NCI-H1105 (cell line): Measurements from ENCODE around the gene SGSH.
"Not testable (repeated sequence)": the region's sequence is repeated elsewhere in the genome, so short reads cannot be mapped to it uniquely, and the experiment has no call there.

Source experiments
- DNase-seq: peaks from one replicate; lab custom pipeline; 2025; lab: John Stamatoyannopoulos, UW

Gene SGSH

DNA sequence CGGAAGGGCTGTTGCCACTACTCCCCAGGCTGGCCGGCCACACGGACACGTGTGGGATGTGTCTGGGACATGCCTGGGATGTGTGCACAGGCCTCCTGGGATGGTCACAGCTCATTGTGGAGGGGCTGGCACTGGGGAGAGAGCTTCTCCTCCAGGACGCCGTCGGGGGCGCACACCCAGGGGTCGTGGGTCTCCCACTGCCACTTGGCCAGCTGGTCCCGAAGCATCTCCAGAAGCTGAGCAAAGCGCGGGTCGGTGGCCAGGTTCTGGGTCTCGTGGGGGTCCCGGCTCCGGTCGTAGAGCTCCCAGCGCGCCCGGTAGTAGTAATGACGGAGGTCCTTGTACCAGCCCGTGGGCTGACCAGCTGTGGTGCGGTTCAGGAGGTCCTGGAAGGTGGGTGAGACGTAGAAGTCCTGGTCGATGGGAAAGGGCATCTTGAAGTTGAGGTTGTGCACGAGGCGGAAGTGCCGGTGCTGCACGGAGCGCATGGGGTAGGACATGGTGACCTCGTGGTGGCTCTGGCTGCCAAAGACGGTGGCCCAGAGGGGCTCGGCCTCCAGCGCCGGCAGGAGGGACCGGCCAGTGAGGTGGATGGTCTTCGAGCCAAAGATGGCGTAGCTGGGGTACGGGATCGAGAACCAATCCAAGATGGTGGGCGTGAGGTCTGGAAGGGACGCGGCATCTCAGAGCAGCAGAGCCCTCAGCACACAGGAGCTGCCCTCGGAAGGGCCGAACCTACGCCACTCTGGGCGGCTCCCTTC, 9.6 kb downstream of the SGSH start:
- no peak for DNase-seq

DNA sequence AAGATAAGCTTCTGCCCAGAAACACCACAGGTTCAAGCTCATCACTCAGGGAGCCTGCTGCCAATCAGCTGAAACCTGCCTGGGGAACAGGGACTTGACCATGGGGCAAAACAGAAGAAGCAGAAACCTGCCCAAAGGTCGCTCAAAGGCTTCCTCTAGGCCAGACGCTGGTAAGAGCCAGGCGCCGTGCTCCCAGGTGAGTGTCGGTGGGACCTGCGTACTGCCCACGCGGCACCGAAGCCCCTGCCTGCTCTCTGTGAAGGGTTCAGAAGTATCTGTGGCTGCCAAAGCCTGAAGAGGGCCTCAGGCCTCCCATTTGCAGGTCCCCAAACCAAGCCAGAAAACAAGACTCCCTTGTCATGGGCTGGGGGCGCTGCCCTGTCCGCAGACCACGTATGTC, 10.4 kb downstream of the SGSH start:
- DNase-seq, result no peak

DNA sequence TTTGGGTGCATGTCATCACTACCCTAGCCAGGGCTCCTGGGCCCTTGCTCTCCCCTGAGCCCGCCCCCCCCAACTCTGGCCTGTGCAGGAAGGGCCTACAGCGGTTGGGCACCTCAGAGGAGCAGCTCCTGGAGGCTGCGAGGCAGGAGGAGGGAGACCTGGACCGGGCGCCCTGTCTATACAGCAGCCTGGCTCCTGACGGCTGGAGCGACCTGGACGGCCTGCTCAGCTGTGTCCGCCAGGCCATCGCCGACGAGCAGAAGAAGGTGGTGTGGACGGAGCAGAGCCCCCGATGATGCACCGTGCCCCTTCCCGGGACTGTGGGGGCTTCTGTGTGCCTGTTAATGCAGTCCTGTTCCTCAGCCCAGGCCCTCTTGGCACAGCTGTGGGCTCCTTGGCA, 12.1 kb downstream of the SGSH start:
- no peak for DNase-seq

DNA sequence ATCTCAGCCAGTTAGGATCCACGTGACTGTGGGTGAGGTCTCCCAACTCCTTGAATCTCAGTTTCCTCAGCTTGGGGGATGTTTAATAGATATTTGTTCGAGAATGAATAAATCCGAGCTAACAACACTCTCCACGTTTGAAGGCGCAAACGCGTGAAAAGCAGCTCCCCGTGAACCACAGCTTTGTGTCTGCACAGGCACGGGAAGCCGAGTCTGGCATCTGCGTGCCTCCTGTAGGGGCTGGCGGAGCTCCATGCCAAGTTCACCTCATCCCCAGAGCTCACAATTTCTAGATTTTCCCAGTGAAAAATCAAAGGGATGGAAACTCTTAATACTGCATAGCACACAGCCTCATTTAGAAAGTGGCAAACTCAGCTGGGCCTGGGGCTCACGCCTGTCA, 14.3 kb downstream of the SGSH start:
- no peak for DNase-seq

DNA sequence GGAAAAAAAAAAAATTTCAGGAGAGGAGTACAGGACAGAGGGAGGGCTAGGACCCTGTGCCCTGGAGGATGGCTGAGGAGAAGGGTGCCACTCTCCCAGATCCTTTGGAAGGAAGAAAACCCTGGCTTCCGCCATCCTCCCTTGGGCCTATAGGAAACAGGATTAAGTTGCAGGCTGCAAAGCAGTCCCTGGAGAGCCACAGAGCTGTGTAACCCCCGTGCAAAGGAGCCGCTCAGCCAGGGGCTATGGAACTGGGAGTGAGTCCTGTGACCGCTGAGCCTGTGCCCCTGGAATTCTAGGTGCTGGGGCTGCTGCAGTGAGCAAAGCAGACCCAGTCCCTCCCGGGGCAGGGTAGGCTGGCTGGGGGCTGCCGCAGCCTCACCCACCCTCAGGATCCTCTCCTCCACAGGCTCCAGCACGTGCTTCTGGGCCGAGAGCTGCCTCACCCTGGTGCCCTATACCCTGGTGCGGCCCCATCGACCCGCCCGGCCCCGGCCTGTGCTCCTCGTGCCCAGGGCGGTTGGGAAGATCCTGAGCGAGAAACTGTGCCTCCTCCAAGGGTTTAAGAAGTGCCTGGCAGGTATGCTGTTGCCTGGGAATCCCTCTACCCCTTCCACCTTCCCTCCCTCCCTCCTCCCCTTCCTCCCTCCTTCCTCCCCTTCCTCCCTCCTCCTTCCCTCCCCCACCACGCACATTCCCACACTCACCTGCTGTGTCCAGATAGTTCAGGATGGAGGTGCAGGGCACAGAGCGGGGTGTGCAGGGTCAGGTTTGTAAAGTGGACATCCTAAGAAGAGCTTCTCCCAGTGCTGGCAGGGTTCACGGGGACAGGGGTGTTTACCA, 15.3 kb downstream of the SGSH start:
- DNase-seq, result no peak

DNA sequence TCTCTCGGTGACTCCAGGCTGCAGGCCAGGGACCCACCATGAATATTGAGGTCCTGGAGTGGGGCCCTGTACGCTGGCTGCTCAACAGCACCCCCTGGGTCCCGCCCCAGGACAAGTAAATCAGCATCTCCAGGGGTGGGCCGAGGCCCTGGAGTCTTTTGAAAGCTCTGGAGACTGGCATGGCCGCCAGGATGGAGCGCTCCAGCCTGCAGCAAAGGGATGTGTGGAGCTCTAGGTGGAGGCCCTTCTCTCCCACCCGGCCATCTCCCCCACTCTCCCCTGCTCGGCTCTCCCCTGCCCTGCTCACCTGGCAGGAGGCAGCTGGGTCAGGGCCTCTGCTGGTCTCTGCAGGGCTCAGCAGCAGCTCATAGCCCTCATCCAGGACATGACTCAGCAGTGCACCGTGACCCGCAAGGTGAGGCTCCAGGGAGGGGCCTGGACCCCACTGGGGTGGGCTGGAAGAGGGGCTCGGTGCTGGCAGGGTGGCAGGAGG, 16.6 kb downstream of the SGSH start:
- no peak for DNase-seq

DNA sequence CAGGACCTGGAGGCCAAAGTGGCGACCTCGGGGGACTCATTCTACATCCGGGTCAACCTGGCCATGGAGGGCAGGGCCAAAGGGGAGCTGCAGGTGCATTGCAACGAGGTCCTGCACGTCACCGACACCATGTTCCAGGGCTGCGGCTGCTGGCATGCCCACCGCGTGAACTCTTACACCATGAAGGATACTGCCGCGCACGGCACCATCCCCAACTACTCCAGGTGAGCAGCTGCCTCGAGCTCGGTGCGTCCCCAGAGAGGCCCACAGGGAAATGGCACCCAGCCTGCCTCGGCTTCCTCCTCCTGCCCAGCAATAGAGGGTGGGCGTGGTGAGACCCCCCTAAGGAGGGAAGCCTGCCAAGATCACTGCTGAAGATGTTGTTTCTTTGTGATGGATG, 17.9 kb downstream of the SGSH start:
- no peak for DNase-seq

DNA sequence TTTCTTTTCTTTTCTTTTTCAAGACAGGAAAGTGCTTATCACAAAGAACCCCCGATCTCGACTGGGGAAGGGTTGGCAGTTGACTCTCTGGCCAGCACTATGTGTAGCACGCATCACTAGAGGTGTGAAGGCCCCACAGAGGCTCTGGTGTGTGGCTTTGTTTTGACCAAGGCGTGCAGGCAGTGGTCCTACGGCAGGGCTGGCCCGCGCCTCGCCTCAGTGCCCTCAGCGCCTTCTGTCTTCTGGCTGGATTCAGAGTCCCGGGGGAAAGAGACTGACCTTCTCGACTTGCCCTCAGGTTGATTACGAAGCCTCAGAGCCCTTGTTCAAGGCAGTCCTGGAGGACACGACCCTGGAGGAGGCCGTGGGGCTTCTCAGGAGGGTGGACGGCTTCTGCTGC, 18.7 kb downstream of the SGSH start:
- DNase-seq, result no peak

DNA sequence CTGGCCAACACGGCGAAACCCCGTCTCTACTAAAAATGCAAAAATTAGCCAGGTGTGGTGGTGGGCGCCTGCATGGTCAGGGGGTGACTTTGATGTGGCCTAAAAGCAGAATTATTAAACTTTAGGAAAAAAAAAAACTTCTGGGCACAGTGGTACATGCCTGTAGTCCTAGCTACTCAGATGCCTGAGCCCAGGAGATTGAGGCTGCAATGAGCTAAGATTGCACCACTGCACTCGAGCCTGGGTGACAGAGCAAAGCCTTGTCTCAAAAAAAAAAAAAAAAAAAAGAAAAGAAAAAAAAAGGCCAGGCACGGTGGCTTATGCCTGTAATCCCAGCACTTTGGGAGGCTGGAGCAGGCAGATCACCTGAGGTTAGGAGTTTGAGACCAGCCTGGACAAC, 20.8 kb downstream of the SGSH start:
- DNase-seq, result not testable (repeated sequence)

DNA sequence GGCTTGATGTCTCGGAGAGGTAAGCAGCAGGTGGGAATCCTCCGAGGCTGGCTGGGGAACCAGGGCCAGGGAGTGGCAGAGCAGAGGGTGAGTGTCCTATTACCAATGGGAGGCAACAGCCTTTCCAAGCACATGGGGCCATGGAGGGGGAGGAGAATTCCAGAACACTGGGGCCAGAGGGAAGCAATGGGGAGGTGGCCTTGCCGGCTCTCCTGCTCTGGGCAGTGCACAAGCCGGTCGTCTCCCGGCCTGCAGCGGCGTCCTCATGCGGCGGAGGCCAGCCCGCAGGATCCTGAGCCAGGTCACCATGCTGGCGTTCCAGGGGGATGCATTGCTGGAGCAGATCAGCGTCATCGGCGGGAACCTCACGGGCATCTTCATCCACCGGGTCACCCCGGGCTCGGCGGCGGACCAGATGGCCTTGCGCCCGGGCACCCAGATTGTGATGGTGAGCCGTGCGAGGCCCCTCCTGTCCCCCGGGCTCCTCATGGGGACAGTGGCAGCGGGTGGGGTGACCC, 21.9 kb downstream of the SGSH start:
- no peak for DNase-seq

DNA sequence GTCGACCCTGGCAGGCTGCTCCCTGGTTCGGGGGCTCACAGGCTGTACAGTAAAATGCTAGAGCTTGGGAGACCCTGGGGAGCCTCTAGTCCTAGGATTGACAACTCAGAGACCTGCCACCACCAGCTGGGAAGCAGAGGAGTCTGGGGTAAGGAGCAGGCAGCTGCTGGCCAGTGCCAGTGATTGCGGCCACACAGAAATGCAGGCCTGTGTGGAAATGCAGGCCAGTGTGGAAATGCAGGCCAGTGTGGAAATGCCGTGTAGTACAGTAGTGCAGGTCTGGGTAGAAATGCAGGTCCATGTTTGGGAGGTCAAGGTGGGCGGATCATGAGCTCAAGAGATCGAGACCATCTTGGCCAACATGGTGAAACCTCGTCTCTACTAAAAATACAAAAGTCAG, 23.5 kb downstream of the SGSH start:
- DNase-seq, result no peak

DNA sequence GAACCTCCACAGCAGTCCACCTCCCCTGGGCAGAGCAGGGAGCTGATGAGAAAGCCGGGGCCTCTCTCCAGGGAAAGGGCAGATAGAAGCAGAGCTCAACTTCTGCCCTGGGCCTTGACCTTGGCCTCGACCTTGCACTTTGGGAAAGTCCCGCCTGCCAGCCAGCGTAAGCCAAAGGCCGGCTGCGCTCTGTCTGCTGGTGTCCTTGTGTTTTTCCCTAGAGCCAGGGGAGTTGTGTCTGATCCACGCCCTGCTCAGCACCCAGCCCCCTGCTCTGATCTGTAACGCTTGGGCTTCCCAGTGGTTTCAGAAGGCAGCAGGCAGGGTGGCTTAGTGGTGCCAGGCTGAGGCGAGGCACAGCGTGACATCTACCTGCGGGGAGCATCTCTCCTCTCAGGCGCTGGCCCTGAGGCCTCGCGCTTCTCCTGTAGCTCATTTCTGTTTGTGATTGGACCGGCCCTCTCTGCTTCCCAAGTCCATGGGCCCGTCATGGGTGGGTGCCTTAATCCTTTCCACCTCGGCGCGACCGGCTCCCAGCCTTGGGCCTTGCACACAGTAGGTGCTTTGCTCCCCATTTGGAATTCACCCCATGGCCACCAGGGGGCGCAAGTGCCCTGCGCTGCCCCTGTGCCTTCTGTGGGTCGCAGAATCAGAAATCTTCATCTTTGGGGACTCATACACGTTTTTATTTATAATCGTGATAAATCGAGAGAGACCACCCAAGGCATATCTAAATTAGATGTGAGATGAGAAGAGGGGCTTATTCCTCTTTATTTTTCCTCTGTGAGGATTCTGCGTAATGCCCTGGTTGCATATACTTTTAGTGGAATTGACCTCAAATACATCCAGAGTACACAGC, 24.2 kb downstream of the SGSH start:
- DNase-seq, result no peak

DNA sequence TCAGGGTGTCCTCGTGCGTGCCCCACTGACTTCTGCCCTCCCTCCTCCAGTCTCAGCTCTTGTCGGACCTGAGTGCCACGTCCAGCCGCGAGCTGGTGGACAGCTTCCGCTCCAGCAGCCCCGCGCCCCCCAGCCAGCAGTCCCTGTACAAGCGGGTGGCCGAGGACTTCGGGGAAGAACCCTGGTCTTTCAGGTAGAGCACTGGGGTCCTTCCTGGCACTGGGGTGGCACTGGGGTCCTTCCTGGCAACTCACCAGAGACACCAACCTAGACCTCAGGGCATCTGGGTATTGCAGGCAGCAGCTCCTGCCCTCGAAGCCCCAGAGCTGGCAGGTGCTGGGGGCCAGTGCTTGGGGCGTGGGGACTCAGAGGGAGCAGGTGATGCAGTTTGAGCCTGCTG, 25.0 kb downstream of the SGSH start:
- no peak for DNase-seq

DNA sequence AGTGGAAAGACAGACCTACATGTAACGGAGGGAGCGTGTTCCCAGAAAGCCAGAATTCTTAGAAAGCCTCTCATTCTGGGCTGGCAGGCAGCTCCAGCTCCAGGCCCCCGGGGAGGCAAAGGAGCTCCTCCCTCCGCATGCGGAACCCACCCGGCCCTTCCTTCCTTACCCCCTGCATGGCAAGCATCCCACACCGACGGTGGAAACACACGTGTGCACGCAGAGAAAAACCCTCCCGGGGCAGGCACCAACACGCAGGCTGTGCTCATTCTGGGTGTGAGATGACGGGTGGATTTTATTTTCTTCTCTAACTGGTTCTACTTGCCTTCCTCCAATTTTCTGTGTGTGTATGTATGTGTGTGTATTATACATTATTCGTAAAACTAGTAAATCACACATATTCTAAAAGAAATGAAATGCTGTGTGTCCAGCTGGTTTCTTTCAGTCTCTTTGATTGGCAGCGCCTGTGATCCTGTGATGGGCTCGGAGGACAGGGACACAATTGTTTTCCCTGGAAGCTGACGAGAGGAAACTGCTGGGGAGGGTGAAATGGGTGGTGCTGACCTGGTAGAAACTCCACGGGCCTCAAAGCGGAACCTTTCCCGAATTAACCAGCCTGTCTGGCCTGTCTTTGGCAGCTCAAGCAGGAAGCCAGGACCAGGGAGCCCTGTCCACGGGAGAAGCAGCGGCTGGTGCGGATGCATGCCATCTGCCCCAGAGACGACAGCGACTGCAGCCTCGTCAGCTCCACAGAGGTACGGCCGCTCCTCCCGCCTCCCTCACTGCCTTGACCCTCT, 28.1 kb downstream of the SGSH start:
- no peak for DNase-seq

DNA sequence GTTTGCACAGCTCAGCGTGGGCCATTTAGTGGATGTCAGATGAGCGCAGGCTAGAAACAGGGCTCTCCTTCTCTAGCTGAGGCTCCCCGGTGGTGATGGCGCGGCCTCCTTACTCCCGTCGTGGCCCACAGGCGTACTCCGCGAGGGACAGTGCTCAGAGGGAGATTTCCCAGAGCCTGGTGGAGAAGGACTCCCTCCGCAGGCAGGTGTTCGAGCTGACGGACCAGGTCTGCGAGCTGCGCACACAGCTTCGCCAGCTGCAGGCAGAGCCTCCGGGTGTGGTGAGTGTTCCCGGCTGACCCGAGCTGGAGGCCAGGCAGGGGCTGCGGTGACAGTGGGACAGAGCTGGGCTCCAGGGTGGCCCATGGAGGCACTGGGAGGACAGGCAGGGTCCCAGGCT, 28.9 kb downstream of the SGSH start:
- no peak for DNase-seq

DNA sequence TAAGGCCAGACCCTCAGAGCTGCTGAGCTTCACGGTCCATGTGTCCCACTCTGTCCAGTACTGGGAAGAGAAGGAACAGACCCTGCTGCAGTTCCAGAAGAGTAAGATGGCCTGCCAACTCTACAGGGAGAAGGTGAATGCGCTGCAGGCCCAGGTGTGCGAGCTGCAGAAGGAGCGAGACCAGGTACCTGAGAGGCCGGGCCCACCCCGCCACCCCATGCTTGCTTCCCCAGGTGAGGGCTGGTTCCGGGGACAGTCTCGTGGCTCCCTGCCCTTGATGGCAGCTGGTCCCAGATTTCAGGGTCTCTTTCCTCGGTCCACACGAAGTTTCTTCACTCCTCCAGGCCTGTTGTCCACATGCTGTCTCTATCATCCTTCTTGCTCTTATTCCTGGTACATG, 29.4 kb downstream of the SGSH start:
- DNase-seq, result no peak

DNA sequence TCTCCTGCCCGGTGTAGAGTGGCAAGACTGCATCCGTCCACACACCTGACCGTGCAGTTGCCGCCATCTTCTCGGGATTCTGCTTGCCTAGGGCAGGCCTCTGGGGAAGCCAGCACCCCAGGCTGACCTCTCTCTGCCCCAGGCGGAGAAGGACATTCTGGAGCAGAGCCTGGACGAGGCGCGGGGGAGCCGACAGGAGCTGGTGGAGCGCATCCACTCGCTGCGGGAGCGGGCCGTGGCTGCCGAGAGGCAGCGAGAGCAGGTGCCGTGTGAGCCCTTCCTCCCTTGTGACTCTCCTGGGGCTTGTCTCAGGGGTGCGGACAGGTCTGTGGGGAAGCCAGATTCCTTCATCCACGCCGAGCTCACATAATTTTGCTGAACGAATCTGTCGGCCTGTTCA, 30.5 kb downstream of the SGSH start:
- DNase-seq, result no peak

DNA sequence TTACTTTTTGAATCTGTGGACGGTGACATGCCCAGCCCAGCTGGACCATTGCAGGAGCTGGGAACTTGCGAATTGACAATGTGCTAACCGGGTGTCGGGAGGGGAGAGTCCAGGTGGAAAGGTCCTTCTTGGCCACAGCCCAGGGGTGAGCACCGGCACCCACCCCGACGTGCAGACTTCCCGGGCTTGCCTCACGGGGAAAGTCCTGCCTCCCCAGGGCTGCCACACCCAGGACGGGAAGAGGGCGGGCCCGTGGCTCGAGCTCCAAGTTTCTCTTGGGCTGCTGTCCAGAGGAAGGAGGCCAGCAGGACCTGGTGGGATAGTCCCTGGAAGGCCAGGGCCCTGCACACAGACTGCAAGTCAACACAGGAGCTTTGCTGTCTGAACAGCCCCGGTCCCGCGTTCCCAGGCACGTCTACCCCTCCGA, 32.6 kb downstream of the SGSH start:
- no peak for DNase-seq

DNA sequence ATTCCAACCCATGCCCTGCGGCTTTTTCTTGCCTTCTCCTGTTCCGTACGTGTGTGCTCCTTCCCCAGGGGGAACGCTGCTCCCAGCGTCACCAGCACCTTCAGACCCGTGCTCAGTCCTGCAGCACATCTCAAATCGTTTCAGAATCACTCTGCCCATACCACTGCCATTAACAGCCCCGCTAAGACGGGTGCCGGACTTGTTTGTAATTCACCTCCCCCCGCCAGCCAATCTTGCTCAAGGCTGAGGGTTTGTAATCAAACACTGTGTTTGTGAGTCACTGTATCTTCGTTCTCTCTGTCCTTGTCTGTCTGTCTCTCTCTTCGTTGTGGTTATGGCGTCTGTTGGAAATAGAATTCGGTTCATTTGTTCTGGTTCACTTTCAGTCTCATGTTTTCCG, 33.0 kb downstream of the SGSH start:
- DNase-seq, result no peak

DNA sequence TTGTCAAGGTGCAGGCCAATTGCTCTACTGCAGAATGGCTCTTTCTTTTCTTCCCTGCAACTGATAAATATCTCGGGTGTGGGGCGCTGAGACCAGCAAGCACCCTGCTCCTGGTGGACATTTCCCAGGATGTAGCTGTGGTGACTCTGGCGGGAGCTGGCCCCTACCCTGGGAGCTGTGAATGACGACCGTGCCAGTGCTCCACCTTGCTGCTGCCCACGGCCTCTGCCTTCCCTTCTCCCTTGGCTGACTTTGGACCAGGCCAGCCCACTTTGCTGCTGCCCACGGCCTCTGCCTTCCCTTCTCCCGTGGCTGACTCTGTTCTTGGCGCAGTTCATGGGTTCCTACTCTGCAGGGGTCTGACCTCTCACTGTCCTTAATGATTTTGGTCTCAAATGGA, 34.2 kb downstream of the SGSH start:
- DNase-seq, result no peak

DNA sequence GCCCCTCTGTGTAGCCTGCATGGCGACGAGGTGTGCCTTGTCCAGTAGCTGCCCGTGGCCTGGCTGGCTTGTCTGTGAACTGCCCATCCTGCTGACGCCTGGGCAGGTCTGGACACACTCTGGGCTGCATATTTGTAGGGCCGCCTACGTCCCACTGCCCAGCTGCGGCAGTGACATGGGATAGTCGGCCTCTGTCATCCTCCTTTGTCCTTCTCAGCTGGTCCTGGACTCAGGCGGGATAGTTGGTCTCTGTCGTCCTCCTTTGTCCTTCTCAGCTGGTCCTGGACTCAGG, 35.8 kb downstream of the SGSH start:
- no peak for DNase-seq
